GM12892 (cell line): ENCODE results near the gene PDGFC.

Experiments
- POLR2A ChIP-seq: IDR thresholded peaks from 2 replicates; pipeline ENCODE4 v1.6.1; 2011; ENCODE audit warnings: low read depth, low read length, control low read depth
- POLR2AphosphoS5 ChIP-seq: IDR thresholded peaks from 2 replicates; pipeline ENCODE4 v1.6.1; 2011; ENCODE audit warnings: low read depth, low read length, control low read depth
- TAF1 ChIP-seq: IDR thresholded peaks from 2 replicates; pipeline ENCODE4 v1.6.1; 2011; ENCODE audit warnings: low read depth, mild to moderate bottlenecking, control low read depth, low read length, borderline replicate concordance

DNA sequence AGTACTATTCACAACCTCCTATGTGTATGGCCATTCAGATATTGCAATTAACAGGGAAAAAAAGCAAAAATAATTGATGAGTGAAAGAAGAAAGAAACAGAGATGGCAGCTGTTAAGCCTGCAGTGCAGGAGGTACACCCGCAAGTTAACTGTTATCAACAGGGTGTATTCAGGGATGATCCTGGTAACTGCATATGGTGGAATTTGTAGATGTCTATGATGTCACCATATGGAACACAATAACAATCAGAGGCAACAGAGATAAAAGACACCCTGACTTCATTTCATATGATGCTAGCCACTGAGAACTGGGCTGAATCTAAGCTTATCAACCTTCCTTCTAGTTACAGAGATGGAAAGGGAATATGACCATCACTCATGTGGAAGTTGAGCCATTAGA lies 96.5 kb downstream of the PDGFC start:
- TF ChIP-seq POLR2A (no peak), TAF1 (no peak), POLR2AphosphoS5 (no peak)
